Activated T-cell treated with anti-CD3 and anti-CD28 coated beads, Interleukin-2, amount 50 U/mL, for 24 hours (primary cell): ENCODE results near the gene IFNLR1.

Experiments used
- DNase-seq: peaks from one replicate; pipeline ENCODE4 v3.0.0-alpha.2; 2020
- H3K27ac Mint-ChIP-seq: 2 replicates; pipeline ENCODE4 v1.8.0; 2020; ENCODE audit warnings: mild to moderate bottlenecking, mixed read lengths
- H3K27me3 Mint-ChIP-seq: 2 replicates; pipeline ENCODE4 v1.8.0; 2020; ENCODE audit warnings: mixed read lengths
- H3K36me3 Mint-ChIP-seq: 2 replicates; pipeline ENCODE4 v1.8.0; 2020; ENCODE audit warnings: low read depth, mixed read lengths
- H3K4me1 Mint-ChIP-seq: 2 replicates; pipeline ENCODE4 v1.8.0; 2020; ENCODE audit warnings: low read depth, mixed read lengths
- H3K4me3 Mint-ChIP-seq: 2 replicates; pipeline ENCODE4 v1.8.0; 2020; ENCODE audit warnings: mild to moderate bottlenecking, moderate library complexity, mixed read lengths
- H3K9me3 Mint-ChIP-seq: 2 replicates; pipeline ENCODE4 v1.8.0; 2020; ENCODE audit warnings: mixed read lengths

Gene IFNLR1

GRCh38 chr1:24175033-24175755 is 11.9 kb downstream of the IFNLR1 start:
- H3K9me3 Mint-ChIP-seq = no peaks in the 10 kb centered on the region
- no peaks in the 10 kb centered on the region for H3K36me3 Mint-ChIP-seq
- no peak overlapping the region for H3K4me3 Mint-ChIP-seq
- H3K27me3 Mint-ChIP-seq = no peaks in the 10 kb centered on the region
- H3K27ac Mint-ChIP-seq = no peak overlapping the region
- no peak for DNase-seq
- H3K4me1 Mint-ChIP-seq = no peaks in the 10 kb centered on the region

DNA sequence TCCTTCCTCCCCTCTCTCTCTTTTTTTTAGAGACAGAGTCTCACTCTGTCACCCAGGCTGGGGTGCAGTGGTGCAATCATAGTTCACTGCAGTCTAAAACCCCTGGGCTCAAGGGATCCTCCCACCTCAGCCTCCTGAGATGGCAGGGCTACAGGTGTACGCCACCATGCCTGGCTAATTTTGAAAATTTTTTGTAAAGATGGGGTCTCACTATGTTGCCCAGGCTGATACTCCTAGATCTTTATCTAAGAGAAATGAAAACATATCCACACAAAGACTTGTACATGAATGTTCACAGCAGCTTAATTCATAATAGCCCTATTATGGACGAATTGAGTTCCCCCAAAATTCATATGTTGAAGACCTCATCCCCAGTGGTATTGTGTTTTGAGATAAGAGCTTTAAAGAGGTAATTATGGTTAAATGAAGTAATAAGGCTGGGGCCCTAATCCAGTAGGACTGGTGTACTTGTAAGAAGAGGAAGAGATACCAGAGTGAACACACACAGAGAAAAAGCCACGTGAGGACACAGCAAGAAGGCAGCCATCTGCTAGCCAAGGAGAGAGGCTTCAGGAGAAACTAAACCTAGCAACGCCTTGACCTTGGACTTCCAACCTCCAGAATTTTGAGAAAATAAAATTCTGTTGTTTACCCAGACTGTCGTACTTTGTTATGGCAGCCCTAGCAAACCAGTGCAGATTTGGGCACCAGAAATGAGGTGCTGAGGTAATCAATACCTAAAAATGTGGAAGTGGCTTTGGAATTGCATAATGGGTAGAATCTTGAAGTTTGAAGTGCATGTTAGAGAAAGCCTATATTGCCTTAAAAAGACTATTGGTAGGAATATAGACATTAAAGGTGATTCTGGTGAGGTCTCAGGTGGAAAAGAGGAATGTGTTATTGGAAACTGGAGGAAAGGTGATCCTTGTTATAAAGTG is 13.2 kb downstream of the IFNLR1 start:
- Mint-ChIP-seq H3K4me3 (no peak overlapping the region), H3K27ac (no peak overlapping the region), H3K36me3 (no peaks in the 10 kb centered on the region), H3K9me3 (no peaks in the 10 kb centered on the region), H3K4me1 (no peaks in the 10 kb centered on the region), H3K27me3 (no peaks in the 10 kb centered on the region)
- DNase-seq = no peak

DNA sequence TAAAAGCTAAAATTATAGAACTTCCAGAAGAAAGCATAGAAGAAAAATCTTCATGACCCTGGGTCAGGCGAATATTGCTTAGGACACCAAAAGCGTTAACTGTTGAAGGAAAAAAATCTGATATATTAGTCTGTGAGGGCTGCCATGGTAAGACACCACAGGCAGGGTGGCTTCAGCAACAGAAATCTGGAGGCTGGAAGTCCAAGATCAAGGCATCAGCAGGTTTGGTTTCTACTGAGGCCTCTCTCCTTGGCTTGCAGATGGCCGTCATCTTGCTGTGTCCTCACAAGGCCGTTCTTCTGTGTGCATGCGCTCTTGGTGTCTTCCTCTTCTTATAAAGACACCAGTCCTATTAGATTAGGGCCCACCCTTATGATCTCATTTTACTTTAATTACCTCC is 14.5 kb downstream of the IFNLR1 start:
- Mint-ChIP-seq H3K4me3 (no peak overlapping the region), H3K27ac (no peak overlapping the region), H3K36me3 (no peaks in the 10 kb centered on the region), H3K4me1 (no peaks in the 10 kb centered on the region), H3K27me3 (no peaks in the 10 kb centered on the region), H3K9me3 (no peaks in the 10 kb centered on the region)
- DNase-seq = no peak

DNA sequence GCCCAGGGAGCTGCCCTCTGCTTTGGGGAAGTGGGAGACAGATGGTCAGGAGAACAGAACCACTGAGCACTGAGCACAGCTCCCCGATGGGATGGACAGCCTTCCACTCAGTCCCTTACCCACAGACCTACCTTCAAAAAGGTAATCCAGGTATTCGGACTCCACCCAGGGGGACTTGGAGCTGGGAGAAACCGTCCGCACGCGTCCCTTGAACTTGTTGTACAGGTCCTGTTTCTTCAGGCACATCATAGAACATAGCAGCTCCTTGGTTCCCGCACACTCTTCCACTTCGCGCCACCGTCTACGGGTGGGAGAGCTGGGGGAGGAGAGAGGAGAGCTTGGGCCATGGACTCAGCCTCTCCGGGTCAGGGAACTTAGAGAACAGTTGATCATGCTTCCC is 17.8 kb downstream of the IFNLR1 start:
- Mint-ChIP-seq H3K9me3 (no peaks in the 10 kb centered on the region), H3K4me1 (no peaks in the 10 kb centered on the region), H3K27ac (no peak overlapping the region), H3K4me3 (no peak overlapping the region), H3K27me3 (no peaks in the 10 kb centered on the region), H3K36me3 (peaks cover 10% of the 10 kb centered on the region)
- DNase-seq = no peak

- H3K36me3 Mint-ChIP-seq = peaks cover 10% of the 10 kb centered on the region
- H3K27ac Mint-ChIP-seq = no peak overlapping the region
- H3K9me3 Mint-ChIP-seq = no peaks in the 10 kb centered on the region
- no peak for DNase-seq
- H3K4me3 Mint-ChIP-seq = no peak overlapping the region
- H3K27me3 Mint-ChIP-seq = no peaks in the 10 kb centered on the region
- no peaks in the 10 kb centered on the region for H3K4me1 Mint-ChIP-seq
Measured at GRCh38 chr1:24168245-24168644, 18.8 kb downstream of the IFNLR1 start.

GRCh38 chr1:24167008-24167407 is 20.1 kb downstream of the IFNLR1 start:
- Mint-ChIP-seq H3K9me3 (no peaks in the 10 kb centered on the region), H3K36me3 (peaks cover 10% of the 10 kb centered on the region), H3K4me1 (no peaks in the 10 kb centered on the region), H3K27ac (no peak overlapping the region), H3K4me3 (no peak overlapping the region), H3K27me3 (no peaks in the 10 kb centered on the region)
- DNase-seq = no peak

DNA sequence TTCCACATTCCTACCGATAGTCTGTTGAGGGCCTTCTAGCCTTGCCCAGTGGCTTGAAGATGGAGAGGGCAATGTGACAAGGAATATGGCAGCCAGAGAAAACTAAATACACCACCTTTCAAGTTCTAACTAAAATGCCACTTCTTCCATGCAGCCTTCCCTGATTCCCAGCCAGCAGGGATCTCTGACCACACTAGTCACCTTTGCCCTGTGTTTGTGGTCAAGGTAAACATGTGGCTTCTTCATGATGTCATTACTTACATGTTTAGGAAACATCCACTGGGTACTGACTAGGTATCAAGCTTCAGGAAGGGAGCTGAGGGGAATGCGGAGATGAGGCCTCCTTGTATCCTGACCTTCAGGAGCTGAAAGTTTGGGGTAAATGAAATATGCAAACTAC is 21.6 kb downstream of the IFNLR1 start:
- Mint-ChIP-seq H3K9me3 (no peaks in the 10 kb centered on the region), H3K4me3 (no peak overlapping the region), H3K36me3 (peaks cover 10% of the 10 kb centered on the region), H3K4me1 (no peaks in the 10 kb centered on the region), H3K27me3 (no peaks in the 10 kb centered on the region), H3K27ac (no peak overlapping the region)
- DNase-seq = no peak

DNA sequence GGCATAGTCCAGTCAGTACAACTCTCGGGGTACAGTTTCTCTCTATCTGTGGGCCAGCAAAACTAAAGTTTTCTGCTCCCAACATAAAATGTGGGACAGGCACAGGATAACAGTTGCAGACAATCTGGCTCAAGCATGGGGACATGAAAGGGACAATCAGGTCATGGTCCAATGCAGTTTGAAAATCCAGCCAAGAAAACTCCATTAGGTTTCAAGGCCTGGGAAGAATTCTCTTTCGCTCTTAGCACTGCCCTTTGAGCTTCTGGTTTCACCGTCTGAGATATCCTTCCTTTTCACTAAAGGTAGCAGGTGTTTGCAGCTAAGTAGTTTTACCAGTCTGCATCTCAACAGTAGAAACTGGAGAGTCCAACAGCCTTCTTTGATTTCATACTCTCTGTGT is 23.1 kb downstream of the IFNLR1 start:
- no peak overlapping the region for H3K27ac Mint-ChIP-seq
- H3K27me3 Mint-ChIP-seq = no peaks in the 10 kb centered on the region
- no peaks in the 10 kb centered on the region for H3K4me1 Mint-ChIP-seq
- H3K36me3 Mint-ChIP-seq = peaks cover 12% of the 10 kb centered on the region
- no peaks in the 10 kb centered on the region for H3K9me3 Mint-ChIP-seq
- DNase-seq = no peak
- no peak overlapping the region for H3K4me3 Mint-ChIP-seq

DNA sequence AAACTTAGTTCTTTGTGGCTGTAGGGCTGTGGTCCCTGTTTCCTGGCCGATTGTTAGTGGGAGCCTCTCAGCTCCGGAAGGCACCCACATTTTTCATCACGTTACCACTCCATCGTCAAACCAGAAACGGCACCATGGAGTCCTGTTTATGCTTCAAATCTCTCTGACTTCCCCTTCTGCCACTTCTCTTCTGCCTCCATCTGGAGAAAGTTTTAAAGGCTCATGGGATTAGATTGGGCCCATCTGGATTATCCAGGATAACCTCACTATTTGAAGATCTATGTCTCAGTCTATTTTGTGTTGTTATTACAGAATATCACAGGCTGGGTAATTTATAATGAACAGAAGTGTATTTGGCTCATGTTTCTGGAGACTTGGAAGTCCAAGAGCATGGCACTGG is 24.9 kb downstream of the IFNLR1 start:
- DNase-seq = no peak
- Mint-ChIP-seq H3K27me3 (no peaks in the 10 kb centered on the region), H3K4me3 (no peak overlapping the region), H3K4me1 (no peaks in the 10 kb centered on the region), H3K9me3 (no peaks in the 10 kb centered on the region), H3K27ac (peak overlapping the region; percentile 54), H3K36me3 (peaks cover 15% of the 10 kb centered on the region)

DNA sequence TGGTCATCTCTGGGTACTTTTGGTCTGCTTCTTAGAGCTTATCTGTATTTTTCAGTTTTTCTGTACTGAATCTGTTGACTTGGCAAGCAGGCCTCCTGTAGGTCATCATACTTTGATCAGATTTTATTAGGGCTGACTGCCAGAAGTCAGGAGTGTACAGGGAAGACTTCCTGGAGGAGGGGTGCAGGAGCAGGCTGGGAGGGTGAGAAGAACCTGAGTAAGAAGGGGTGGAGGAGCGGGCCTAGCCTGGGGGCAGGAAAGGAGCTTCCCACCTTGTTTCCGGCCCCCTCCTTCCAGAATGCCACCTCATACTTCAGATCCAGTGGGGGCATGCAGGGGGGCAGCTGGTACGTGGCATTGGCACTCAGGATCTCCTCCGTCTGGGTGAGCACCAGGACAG is 25.8 kb downstream of the IFNLR1 start:
- no peak for DNase-seq
- Mint-ChIP-seq H3K4me3 (no peak overlapping the region), H3K9me3 (no peaks in the 10 kb centered on the region), H3K27me3 (no peaks in the 10 kb centered on the region), H3K4me1 (no peaks in the 10 kb centered on the region), H3K27ac (no peak overlapping the region), H3K36me3 (peaks cover 12% of the 10 kb centered on the region)

DNA sequence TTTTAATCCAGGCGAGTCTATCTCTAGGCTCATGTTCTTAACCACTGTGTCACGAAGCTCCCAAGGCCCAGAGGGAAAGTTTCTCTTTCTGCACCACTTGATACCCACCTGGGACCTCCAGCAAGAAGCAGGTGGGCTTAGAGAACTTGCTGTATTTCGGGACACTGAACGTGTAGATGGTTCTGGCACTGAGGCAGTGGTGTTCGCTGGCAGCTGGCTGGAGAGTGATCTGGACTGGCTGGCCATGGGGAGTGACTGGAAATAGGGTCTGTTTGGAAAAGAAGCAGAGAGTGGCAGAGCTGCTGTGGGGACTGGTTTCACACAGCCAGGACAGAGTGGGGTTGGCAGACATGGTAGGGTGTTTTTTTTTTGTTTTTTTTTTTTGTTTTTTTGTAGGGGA is 27.7 kb downstream of the IFNLR1 start:
- Mint-ChIP-seq H3K4me1 (no peaks in the 10 kb centered on the region), H3K4me3 (no peak overlapping the region), H3K36me3 (peaks cover 5% of the 10 kb centered on the region), H3K9me3 (no peaks in the 10 kb centered on the region), H3K27ac (no peak overlapping the region), H3K27me3 (no peaks in the 10 kb centered on the region)
- no peak for DNase-seq

DNA sequence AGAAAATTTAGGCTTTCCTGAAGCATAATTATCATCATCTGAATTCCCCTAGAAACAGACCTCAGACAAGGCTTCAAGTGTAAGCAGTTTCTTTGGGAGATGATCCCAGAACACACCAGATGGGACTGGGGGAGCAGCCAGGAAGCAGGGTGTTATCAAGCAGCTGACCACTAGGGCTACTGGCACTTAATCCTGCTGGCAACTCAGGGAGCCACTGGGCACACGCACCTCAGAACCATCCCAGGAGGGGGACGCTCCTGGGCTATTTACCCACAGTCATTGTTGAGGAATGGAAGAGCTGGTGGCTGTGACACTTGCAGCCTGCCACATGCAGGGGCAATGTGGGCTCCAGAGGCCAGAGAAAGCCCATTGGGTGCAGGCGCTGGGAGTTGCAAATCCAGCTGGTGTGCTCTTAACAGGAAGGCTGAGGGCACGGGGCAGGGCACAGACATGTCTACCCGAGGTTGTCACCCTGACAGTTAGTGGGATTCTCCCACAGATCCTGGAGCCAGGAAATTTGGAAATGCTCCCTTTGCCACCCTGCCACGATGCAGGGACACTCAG is 29.1 kb downstream of the IFNLR1 start:
- H3K4me3 Mint-ChIP-seq = no peak overlapping the region
- DNase-seq = no peak
- H3K27me3 Mint-ChIP-seq = peaks cover 4% of the 10 kb centered on the region
- no peak overlapping the region for H3K27ac Mint-ChIP-seq
- H3K4me1 Mint-ChIP-seq = no peaks in the 10 kb centered on the region
- H3K36me3 Mint-ChIP-seq = peaks cover 5% of the 10 kb centered on the region
- no peaks in the 10 kb centered on the region for H3K9me3 Mint-ChIP-seq

GRCh38 chr1:24156542-24157260 is 30.4 kb downstream of the IFNLR1 start:
- Mint-ChIP-seq H3K36me3 (peaks cover 5% of the 10 kb centered on the region), H3K4me3 (no peak overlapping the region), H3K27me3 (peaks cover 17% of the 10 kb centered on the region), H3K9me3 (no peaks in the 10 kb centered on the region), H3K27ac (no peak overlapping the region), H3K4me1 (no peaks in the 10 kb centered on the region)
- DNase-seq = no peak

DNA sequence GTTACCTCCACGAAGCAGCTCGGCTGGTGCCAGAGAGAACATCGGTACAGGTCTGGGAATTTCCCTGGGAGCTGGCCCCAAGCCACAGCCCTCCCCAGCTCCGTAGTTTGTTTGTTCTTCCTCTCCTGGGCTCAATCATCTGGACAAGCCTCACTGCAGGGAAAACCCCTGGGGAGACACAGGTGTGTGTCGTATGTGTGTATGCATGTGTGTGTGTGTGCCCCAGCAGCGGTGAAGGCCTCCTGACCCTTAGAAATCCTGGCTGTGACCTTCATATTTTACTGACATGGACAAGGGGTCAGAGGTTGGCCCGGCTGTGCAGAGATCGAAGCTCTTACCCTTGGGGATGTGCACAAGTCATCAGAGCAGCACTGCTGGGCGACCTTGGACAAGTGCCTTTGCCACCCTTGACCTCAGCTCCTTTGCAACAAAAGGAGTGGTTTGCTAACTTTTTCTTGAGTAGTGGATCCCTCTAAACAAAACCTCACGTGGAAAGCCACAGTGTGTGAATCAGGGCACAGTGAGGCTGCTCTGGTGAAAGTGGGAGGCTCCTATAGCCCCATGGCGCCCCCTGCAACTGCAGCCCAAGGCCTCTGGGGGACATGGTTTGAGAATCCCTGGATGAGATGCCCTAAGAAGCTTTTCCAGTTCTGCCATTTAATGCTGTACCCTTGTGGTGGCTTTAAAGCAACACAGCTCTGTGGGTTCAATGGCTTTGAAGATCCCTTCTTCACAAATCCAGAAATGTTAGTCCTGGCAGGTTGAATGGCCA is 31.9 kb downstream of the IFNLR1 start:
- Mint-ChIP-seq H3K9me3 (no peaks in the 10 kb centered on the region), H3K4me3 (no peak overlapping the region), H3K27ac (no peak overlapping the region), H3K36me3 (peaks cover 5% of the 10 kb centered on the region), H3K27me3 (peaks cover 29% of the 10 kb centered on the region), H3K4me1 (peaks cover 8% of the 10 kb centered on the region)
- DNase-seq = no peak
